Measurements from ENCODE around the gene MED27. TPM values are rescaled to one million over a fixed set of nuclear protein-coding genes. Genes with fewer than 3 reads are reported as not detected.

The MED27 gene
- total and polyA plus RNA-seq, 2 of the 13 experiments (the other 11 are each of a cell fraction or from before 2014, with no cell fraction given) = 16.9 to 19.0 TPM

DNA sequence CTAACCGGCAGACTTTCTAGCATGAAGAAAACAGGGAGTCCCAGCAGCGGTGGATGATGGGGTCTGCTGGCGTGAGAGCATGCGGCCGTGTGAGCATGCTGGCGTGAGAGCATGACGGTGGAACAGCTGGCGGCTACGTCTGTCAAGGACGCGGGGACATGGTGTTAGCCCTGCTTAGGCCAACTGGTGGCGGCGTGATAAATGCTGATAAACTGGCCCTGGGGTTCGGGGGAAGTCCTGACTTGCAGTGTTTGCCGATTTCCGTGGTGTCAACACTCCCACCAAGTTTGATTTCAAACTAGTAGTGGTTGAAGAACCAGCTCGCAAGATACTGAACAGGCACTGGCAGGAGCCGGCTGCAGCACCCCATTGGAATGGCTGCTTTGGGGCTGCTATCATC, 217.4 kb downstream of the MED27 start:
- Histone ChIP-seq H3K27me3 (ENCODE audit: control insufficient read depth in 1 of 2, insufficient read depth in 2 of 2, low read length in 2 of 2) (no peaks in the 10 kb centered on the region), H3K36me3 (replicated peaks in 1 of 2; ENCODE audit: control insufficient read depth in 1 of 2, insufficient read depth in 2 of 2, low read length in 2 of 2) (peaks cover 1 to 11% of the 10 kb centered on the region in 2 experiments; a peak in 2 of 5 replicates), H2AFZ (ENCODE audit: low read length) (no peak overlapping the region), H3K27ac (ENCODE audit: extremely low read length, insufficient read depth, low read length) (no peak overlapping the region), H3K9me3 (ENCODE audit: low read length) (no peaks in the 10 kb centered on the region), H3K4me2 (ENCODE audit: low read depth, low read length) (no peak overlapping the region), H3K4me1 (ENCODE audit: insufficient read depth, low read length) (no peaks in the 10 kb centered on the region), H3K79me2 (ENCODE audit: insufficient read depth, low read length) (no peaks in the 10 kb centered on the region), H4K20me1 (ENCODE audit: insufficient read depth, low read length) (no peaks in the 10 kb centered on the region), H3K9ac (ENCODE audit: insufficient read depth, low read depth, low read length) (no peak overlapping the region), H3K4me3 (replicated peaks in 1 of 3; ENCODE audit: insufficient read depth in 1 of 3, low read depth in 2 of 3, low read length in 3 of 3) (no peak overlapping the region)
- 92% methylated on average over 14 of the region's 18 CpGs for WGBS (ENCODE audit: low lambda C conversion rate)
- CTCF ChIA-PET (ENCODE audit: low intra/inter-chr PET ratio, low total read pairs) = no interaction called here
- POLR2A ChIA-PET = no interaction called here
- ATAC-seq (no peak), FAIRE-seq (no peak), DNase-seq (ENCODE audit: low spot score) (no peak)
- intact Hi-C loops (cut with micrococcal nuclease; ENCODE audit: unreplicated experiment) (no loop called here), in situ Hi-C loops (cut with HindIII; ENCODE audit: extremely low pct_ligation_motif_present, low pct_unique_long_range_greater_than_20kb) (no loop called here)
- no TSS peak for BruUV-seq (replicated peaks)
- TF ChIP-seq ZNF782 (CRISPR knock-in tag; IDR thresholded peaks at IDR 0.05; ENCODE audit: borderline replicate concordance) (no peak), HIC2 (CRISPR knock-in tag; IDR thresholded peaks at IDR 0.05; ENCODE audit: low read depth) (no peak), SIN3A (IDR thresholded peaks at IDR 0.05; ENCODE audit: borderline replicate concordance, low read depth, low read length) (no peak), SKI (IDR thresholded peaks at IDR 0.05; ENCODE audit: partially characterized antibody) (no peak), ZNF549 (CRISPR knock-in tag; IDR thresholded peaks at IDR 0.05) (no peak), PHB2 (IDR thresholded peaks at IDR 0.05; ENCODE audit: partially characterized antibody) (no peak), GRHL1 (CRISPR knock-in tag; conservative IDR thresholded peaks at IDR 0.05) (no peak), PAF1 (CRISPR knock-in tag; IDR thresholded peaks at IDR 0.05) (no peak), ZSCAN12 (CRISPR knock-in tag; IDR thresholded peaks at IDR 0.05) (no peak), TARDBP (CRISPR knock-in tag; IDR thresholded peaks at IDR 0.05) (no peak), KMT2B (CRISPR knock-in tag; IDR thresholded peaks at IDR 0.05) (no peak), ZNF232 (CRISPR knock-in tag; IDR thresholded peaks at IDR 0.05; ENCODE audit: borderline replicate concordance) (no peak), EED (CRISPR knock-in tag; IDR thresholded peaks at IDR 0.05) (no peak), NFATC3 (CRISPR knock-in tag; IDR thresholded peaks at IDR 0.05) (no peak)
- TF ChIP-seq, protein P1, sequence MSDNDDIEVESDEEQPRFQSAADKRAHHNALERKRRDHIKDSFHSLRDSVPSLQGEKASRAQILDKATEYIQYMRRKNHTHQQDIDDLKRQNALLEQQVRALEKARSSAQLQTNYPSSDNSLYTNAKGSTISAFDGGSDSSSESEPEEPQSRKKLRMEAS (IDR thresholded peaks at IDR 0.05) = no peak
- TF ChIP-seq, protein P2, sequence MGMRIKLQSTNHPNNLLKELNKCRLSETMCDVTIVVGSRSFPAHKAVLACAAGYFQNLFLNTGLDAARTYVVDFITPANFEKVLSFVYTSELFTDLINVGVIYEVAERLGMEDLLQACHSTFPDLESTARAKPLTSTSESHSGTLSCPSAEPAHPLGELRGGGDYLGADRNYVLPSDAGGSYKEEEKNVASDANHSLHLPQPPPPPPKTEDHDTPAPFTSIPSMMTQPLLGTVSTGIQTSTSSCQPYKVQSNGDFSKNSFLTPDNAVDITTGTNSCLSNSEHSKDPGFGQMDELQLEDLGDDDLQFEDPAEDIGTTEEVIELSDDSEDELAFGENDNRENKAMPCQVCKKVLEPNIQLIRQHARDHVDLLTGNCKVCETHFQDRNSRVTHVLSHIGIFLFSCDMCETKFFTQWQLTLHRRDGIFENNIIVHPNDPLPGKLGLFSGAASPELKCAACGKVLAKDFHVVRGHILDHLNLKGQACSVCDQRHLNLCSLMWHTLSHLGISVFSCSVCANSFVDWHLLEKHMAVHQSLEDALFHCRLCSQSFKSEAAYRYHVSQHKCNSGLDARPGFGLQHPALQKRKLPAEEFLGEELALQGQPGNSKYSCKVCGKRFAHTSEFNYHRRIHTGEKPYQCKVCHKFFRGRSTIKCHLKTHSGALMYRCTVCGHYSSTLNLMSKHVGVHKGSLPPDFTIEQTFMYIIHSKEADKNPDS (CRISPR knock-in tag; IDR thresholded peaks at IDR 0.05) = no peak
- TF ChIP-seq, protein P3, sequence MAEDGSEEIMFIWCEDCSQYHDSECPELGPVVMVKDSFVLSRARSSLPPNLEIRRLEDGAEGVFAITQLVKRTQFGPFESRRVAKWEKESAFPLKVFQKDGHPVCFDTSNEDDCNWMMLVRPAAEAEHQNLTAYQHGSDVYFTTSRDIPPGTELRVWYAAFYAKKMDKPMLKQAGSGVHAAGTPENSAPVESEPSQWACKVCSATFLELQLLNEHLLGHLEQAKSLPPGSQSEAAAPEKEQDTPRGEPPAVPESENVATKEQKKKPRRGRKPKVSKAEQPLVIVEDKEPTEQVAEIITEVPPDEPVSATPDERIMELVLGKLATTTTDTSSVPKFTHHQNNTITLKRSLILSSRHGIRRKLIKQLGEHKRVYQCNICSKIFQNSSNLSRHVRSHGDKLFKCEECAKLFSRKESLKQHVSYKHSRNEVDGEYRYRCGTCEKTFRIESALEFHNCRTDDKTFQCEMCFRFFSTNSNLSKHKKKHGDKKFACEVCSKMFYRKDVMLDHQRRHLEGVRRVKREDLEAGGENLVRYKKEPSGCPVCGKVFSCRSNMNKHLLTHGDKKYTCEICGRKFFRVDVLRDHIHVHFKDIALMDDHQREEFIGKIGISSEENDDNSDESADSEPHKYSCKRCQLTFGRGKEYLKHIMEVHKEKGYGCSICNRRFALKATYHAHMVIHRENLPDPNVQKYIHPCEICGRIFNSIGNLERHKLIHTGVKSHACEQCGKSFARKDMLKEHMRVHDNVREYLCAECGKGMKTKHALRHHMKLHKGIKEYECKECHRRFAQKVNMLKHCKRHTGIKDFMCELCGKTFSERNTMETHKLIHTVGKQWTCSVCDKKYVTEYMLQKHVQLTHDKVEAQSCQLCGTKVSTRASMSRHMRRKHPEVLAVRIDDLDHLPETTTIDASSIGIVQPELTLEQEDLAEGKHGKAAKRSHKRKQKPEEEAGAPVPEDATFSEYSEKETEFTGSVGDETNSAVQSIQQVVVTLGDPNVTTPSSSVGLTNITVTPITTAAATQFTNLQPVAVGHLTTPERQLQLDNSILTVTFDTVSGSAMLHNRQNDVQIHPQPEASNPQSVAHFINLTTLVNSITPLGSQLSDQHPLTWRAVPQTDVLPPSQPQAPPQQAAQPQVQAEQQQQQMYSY (CRISPR knock-in tag; IDR thresholded peaks at IDR 0.05) = no peak
